T47D (cell line): ENCODE results near the gene SLC25A39.

Source experiments
- DNase-seq, 2 experiments: peaks; one replicate each; pipeline versions ENCODE4 v3.0.0 to v3.0.0-alpha.2; 2011 to 2012; ENCODE audit warnings: low read depth in 1 of 2, low spot score in 1 of 2
- JUND ChIP-seq: IDR thresholded peaks from 2 replicates; pipeline ENCODE4 v1.6.1; 2012; ENCODE audit warnings: low read depth
- in situ Hi-C: cut with HindIII; loops from 2 replicates; pipeline ENCODE4 v1.10.0; 2016; ENCODE audit warnings: low sequenced_read_pairs, low pct_unique_long_range_greater_than_20kb

SLC25A39 gene

GRCh38 chr17:44311562-44312181 lies 13.0 kb downstream of the SLC25A39 start:
- in situ Hi-C loops: no loop called here
- no peak for TF ChIP-seq JUND
- DNase-seq: no peak

- TF ChIP-seq JUND: no peak
- DNase-seq: no peak
- in situ Hi-C loops: no loop called here
These were observed 13.8 kb downstream of the SLC25A39 start for GRCh38 chr17:44310609-44311376.

GRCh38 chr17:44310188-44310587 lies 14.4 kb downstream of the SLC25A39 start:
- in situ Hi-C loops: no loop called here
- DNase-seq: no peak
- no peak for TF ChIP-seq JUND

- no peak for TF ChIP-seq JUND
- DNase-seq: no peak
- in situ Hi-C loops: no loop called here
These were observed 15.2 kb downstream of the SLC25A39 start for GRCh38 chr17:44309472-44309871.

GRCh38 chr17:44308865-44309264 lies 15.8 kb downstream of the SLC25A39 start:
- DNase-seq: no peak
- no peak for TF ChIP-seq JUND
- in situ Hi-C loops: no loop called here

- TF ChIP-seq JUND: no peak
- peak; percentile 92 to 95 for DNase-seq
- in situ Hi-C loops: no loop called here
These were observed 16.3 kb downstream of the SLC25A39 start, which contains the start of gene RUNDC3A for GRCh38 chr17:44308320-44308818. Gene RUNDC3A (plus strand): TSS chr17:44308601. CDS start chr17:44308833, 232 bp downstream.

- peak; percentile 73 to 89 for DNase-seq
- no peak for TF ChIP-seq JUND
- in situ Hi-C loops: no loop called here
These were observed 17.0 kb downstream of the SLC25A39 start for GRCh38 chr17:44307387-44308186.

GRCh38 chr17:44304651-44305050 lies 20.0 kb downstream of the SLC25A39 start:
- no peak for TF ChIP-seq JUND
- in situ Hi-C loops: no loop called here
- no peak for DNase-seq

GRCh38 chr17:44297975-44298374 lies 26.6 kb downstream of the SLC25A39 start:
- TF ChIP-seq JUND: no peak
- DNase-seq: no peak
- in situ Hi-C loops: no loop called here

GRCh38 chr17:44293509-44294226 lies 31.0 kb downstream of the SLC25A39 start:
- DNase-seq: no peak
- TF ChIP-seq JUND: no peak
- in situ Hi-C loops: no loop called here

GRCh38 chr17:44287651-44288050 lies 37.0 kb downstream of the SLC25A39 start:
- no peak for DNase-seq
- in situ Hi-C loops: no loop called here
- TF ChIP-seq JUND: no peak

- in situ Hi-C loops: no loop called here
- peak in 1 of 2 experiments; percentile 16 for DNase-seq
- TF ChIP-seq JUND: no peak
These were observed 40.6 kb downstream of the SLC25A39 start for GRCh38 chr17:44284024-44284400.
